Stimulated activated CD8-positive, alpha-beta memory T cell treated with anti-CD3 and anti-CD28 coated beads, Interleukin-2, amount 100 ng/mL, for 48 hours (primary cell): ENCODE data around the gene ARAP2.

Experiments used
- DNase-seq, 2 donors: peaks; one replicate each; pipeline ENCODE4 v3.0.0-alpha.2; 2020; ENCODE audit warnings: low read depth in 2 of 2

The ARAP2 gene

GRCh38 chr4:36215627-36216026, 28.7 kb downstream of the ARAP2 start:
- DNase-seq: no peak

DNA sequence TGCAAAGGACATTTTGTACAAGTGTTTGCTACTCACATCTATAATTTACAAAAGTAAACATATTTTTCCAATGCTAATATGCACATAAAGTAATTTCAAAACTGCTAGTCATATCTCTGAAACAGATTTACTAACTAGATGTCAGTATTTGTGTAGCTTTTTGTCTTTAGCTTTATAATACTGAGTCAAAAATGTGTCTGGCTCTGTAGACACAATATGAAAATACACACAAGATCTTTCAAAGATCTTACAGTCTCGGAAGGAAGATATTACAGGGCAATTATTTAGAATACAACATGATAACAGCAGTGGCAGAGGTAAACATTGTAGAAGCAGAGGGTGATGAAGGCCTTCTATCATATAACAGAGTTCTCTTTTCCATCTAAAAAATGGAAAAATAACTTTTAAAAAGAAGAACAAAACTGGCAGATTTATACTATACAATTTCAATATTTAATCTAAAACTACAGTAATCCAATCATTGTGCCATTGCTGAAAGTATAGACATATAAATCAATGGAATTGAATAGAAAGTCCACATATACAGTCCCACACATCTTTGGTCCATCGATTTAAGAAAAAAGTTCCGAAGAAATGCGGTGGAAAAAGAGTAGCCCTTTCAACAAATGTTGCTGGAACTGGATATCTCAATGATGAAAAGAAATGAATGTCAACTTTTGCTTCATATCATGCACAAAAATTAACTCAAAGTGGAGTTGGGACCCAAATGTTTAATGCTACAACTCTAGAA, 29.4 kb downstream of the ARAP2 start:
- DNase-seq: no peak

DNA sequence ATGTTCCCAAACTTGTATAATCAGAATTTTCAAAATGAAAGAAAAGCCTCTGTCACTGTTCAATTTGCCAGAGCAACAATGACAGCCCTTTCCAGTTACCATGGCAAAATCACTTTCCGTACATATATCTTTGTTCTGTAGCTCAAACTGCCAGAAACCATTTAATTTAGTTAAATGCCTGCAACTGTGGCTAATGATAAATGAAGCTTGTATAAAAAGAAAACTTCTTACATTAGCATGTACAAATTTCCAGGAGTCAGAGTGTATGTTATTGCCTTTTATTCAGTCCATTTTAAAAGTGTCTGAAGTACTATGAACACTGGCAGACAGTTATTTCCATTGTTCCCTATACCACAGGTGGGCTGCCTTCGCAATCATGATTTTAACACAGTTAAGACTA, 30.3 kb downstream of the ARAP2 start:
- no peak for DNase-seq

DNA sequence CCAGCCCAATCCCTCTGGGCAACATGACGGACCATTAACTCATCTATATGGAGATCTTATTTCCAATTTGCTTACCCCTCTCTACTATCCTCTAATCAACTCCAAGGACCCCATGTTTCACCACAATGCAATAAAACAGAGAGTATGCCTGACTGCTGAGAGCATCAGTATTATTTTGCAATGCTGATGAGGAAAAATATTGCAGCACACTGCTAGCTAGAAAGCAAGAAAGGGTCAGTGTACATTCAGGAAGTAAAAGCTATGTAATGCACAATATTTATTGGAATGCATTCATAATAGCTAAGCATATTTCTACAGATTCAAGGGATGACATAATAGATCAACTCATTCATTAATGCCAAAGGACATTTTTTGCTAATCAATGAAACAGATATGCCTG, 33.2 kb downstream of the ARAP2 start:
- DNase-seq: no peak

DNA sequence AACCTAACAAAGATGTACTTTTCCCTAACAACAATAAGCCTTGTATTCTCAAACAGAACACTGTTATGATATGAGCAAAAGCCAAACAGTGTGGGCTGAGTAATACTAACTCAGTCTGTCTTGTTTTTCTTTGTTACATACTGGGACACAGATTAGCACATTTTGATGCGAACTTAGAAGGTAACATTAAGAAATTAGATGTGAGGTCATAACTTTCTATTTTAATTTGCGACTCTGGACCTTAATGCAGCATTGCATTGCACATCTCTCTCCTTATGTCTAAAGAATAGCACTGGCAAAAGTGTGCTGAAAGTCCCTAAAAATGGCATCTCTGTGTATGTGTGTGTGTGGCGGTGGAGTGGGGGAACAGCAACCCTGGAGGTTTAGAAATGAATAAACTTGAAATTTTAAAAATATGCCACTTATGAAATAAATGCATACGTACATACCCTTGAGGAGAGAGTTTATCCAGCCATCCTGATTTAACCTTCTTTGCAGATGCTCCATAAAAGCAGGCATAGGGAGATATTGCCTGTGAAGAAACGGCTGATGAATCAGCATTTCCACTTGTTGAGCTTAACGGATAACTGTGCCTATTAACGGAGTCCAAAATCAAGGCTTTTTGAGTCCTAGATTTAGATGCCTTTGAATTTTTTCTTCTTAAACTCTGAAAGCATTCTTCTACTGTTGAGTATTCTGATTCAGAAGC, 34.2 kb downstream of the ARAP2 start:
- DNase-seq: no peak

GRCh38 chr4:36208893-36209473, 35.3 kb downstream of the ARAP2 start:
- DNase-seq: no peak

DNA sequence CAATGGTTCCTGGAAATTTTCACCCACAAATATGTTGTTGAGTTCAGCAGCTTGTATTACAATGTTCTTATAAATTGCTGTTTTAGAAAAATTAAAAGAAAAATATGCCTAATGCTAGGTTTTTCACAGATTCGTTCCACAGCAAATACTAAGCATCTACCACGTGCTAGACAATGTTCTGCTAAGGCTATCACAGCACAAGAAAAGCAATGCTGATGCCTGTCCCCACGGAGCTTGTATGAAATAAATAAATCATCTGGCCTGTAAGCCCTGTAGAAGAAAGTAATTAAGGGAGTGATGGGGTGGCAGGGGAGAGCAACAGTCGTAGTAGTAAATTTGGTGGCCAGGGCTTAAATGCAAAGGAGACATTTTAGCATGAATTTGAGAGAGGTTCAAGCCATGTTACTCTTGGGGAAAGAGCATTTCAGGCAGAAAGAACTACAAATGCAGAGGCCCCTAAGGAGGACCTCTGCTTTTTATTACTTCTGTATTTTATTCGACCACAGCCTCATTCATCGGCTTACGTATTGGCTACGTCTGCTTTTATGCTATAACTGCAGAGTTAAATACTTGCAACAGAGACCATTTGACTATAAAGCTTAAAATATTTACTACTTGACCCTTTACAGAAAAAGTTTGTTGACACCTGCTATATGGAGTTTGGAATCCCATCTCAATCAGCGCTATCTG, 36.3 kb downstream of the ARAP2 start:
- no peak for DNase-seq

DNA sequence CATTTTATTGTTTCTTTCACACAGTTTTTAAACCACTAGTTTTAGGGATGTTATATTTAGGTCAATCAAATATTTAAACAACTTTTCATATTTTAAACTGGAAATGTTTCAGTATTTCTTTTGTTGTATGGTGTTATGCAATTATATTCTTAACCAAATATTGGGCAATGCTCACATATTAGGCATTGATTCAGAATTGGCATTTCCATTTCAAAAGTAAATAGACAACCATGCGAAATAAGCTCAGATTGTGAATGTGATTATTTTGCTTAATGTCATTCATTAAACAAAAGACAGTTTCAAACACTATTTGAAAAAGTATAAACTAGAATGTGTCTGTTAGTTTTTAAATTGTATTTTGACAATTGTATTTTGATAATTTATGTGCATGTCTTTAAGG, 36.9 kb downstream of the ARAP2 start:
- DNase-seq: no peak

GRCh38 chr4:36206603-36207311, 37.6 kb downstream of the ARAP2 start:
- DNase-seq: no peak

DNA sequence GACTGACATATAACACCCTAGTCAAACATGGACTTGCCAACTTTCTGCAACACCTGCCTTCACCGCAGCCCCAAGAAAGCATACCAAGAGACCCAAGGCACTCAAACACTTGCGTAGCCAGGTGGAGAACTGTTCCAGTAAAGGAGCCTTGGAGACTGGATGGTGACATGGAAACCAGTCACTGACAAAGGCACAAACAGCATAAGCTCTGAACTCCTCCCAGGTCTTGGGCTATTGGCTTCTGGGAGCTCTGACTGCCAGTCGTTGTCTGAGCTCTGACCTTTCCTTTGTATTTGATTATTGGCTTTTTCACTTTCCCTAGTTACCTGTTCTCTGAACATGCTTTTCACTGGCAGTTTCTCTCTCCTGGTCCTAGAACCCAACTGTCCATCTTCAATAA, 38.3 kb downstream of the ARAP2 start:
- DNase-seq: no peak

- no peak for DNase-seq
Observed at GRCh38 chr4:36198861-36199260, 45.5 kb downstream of the ARAP2 start.

- no peak for DNase-seq
Observed at GRCh38 chr4:36198068-36198808, 46.1 kb downstream of the ARAP2 start.

DNA sequence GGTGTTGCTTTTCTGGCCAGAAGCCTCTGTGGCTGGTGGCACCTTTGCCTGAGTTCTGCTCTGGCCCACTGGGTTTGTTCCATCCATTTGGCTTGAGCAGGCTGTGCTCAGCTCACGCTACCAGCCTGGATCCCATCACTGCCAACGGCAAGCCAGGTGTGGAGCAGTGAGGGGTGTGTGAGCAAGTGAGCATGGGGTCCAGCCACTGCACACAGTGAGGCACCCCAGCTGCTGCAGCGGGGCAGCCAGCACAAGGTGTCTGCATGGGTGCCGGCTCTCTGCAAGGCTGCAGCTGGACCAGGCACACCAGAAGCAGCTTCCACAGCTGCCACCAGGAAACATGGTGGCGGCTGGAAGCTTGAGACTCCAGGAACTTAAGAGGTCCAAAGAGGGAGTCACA, 46.8 kb downstream of the ARAP2 start:
- DNase-seq: no peak

GRCh38 chr4:36196145-36196913, 48.0 kb downstream of the ARAP2 start:
- no peak for DNase-seq

DNA sequence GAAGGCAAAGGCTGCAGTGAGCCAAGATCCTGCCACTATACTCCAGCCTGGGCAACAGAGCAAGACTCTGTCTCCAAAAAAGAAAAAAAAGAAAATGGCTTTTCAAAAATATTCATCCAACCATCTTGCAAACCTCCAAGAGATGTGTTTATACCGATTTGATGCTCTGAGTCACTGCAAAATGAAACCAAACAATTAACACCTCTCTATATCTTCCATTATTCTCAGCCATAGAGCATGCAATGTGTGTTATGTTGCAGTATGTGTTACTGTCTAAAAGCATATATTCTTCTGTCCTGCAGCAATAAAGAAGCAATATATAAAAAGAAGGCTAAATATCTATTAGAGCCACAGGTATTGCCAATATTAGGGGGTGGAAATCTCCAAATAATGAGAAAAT, 51.4 kb downstream of the ARAP2 start:
- DNase-seq: no peak

GRCh38 chr4:36189511-36190226, 54.6 kb downstream of the ARAP2 start:
- no peak for DNase-seq

GRCh38 chr4:36187723-36188333, 56.5 kb downstream of the ARAP2 start:
- DNase-seq: no peak

- DNase-seq: no peak
Observed at GRCh38 chr4:36183665-36184393, 60.5 kb downstream of the ARAP2 start.

GRCh38 chr4:36183232-36183631, 61.1 kb downstream of the ARAP2 start:
- DNase-seq: no peak
